Measurements from ENCODE around the gene RLBP1. TPM values are rescaled to one million over a fixed set of nuclear protein-coding genes. Genes with fewer than 3 reads are reported as not detected.

RLBP1 gene
- total and polyA plus RNA-seq, 9 of the 15 experiments (the other 6 are each of a cell fraction or from before 2014, with no cell fraction given) = 0.05 TPM; not detected in 8

DNA sequence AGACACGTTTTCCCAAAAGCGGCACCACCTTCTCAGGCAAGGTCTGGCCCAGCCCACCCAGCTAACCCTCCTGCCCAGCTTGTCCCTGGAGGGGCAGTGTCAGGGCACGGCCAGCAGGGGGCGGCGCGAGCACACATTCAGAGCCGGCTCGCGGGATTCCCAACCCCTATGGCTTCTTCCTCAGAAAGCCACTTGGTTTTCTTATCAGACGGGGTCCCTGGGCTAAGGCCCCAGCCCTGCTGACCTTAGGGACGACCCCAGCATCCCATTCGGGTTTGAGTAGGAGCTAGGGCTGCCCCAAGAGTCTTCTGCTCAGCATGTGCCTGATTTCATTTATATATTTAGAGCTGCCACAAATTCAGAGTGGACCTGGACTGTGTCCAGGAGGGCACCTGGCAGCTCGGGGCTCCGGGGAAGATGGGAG, 14.5 kb downstream of the RLBP1 start:
- intact Hi-C loops (cut with micrococcal nuclease) = loop anchor here (1.0 to 5.0 kb wide), 2 partner anchors 36 to 100 kb away; partner anchors contain the start of gene FANCI
- WGBS (ENCODE audit: insufficient coverage, low coverage, missing lambda C conversion rate) = 0% methylated on average over 14 of the region's 14 CpGs
- H3K27me3 ChIP-seq (ENCODE audit: control insufficient read depth in 2 of 2, insufficient read depth in 2 of 2, low read length in 2 of 2) = peaks cover 6 to 15% of the 10 kb centered on the region in 2 experiments; a peak in 4 of 5 replicates
- BruUV-seq (replicated peaks) = no TSS peak
- FAIRE-seq (peak; percentile 85), ATAC-seq (peak; percentile 97), DNase-seq (ENCODE audit: extremely low read depth in 1 of 4, low spot score in 3 of 4) (peak; percentile 84 to 91 (median 90))
- no peaks in the 10 kb centered on the region for H3K36me3 ChIP-seq (ENCODE audit: control insufficient read depth, insufficient read depth, low read length)
- H2AFZ ChIP-seq (ENCODE audit: low read depth, low read length) = peak overlapping the region; percentile 67
- H3K4me2 ChIP-seq (ENCODE audit: insufficient read depth, low read length) = peak overlapping the region; percentile 59
- H3K79me2 ChIP-seq (ENCODE audit: control insufficient read depth, insufficient read depth, low read length) = no peaks in the 10 kb centered on the region
- ChIA-PET CTCF (ENCODE audit: low intra/inter-chr PET ratio) (interaction anchor here (1.2 to 3.2 kb wide), 2 partner anchors 37 to 93 kb away, joined by 8 to 17 read pairs; partner anchors contain the start of gene FANCI), POLR2A (interaction anchor here (0.6 to 1.3 kb wide), 8 partner anchors 9 to 223 kb away, joined by 3 to 4 read pairs (median 3); no protein-coding TSS in a partner anchor)
- no peaks in the 10 kb centered on the region for H4K20me1 ChIP-seq (replicated peaks; ENCODE audit: control insufficient read depth, insufficient read depth, low read length)
- in situ Hi-C loops (cut with MboI) = no loop called here
- H3K4me3 ChIP-seq = no peak overlapping the region
- no peak overlapping the region for H3K9ac ChIP-seq (ENCODE audit: insufficient read depth in 1 of 2, low read depth in 2 of 2, low read length in 2 of 2)
- no peaks in the 10 kb centered on the region for H3K9me3 ChIP-seq (replicated peaks; ENCODE audit: control insufficient read depth, insufficient read depth, low read depth, low read length)
- H3K27ac ChIP-seq (ENCODE audit: extremely low read depth, low read depth, low read length) = no peak overlapping the region
- no peaks in the 10 kb centered on the region for H3K9me1 ChIP-seq (ENCODE audit: control insufficient read depth, insufficient read depth, low read length)
- peaks cover 0 to 10% of the 10 kb centered on the region in 2 experiments; a peak in 2 of 5 replicates for H3K4me1 ChIP-seq (replicated peaks in 1 of 2; ENCODE audit: control insufficient read depth in 2 of 2, insufficient read depth in 2 of 2, low read length in 2 of 2)
- no peak for TF ChIP-seq STAT5A (IDR thresholded peaks at IDR 0.05; ENCODE audit: borderline replicate concordance, low read length)
- peak; percentile 92 for TF ChIP-seq SMC3 (conservative IDR thresholded peaks at IDR 0.05; ENCODE audit: insufficient read depth, low read depth, low read length)
- TF ChIP-seq, protein P1, sequence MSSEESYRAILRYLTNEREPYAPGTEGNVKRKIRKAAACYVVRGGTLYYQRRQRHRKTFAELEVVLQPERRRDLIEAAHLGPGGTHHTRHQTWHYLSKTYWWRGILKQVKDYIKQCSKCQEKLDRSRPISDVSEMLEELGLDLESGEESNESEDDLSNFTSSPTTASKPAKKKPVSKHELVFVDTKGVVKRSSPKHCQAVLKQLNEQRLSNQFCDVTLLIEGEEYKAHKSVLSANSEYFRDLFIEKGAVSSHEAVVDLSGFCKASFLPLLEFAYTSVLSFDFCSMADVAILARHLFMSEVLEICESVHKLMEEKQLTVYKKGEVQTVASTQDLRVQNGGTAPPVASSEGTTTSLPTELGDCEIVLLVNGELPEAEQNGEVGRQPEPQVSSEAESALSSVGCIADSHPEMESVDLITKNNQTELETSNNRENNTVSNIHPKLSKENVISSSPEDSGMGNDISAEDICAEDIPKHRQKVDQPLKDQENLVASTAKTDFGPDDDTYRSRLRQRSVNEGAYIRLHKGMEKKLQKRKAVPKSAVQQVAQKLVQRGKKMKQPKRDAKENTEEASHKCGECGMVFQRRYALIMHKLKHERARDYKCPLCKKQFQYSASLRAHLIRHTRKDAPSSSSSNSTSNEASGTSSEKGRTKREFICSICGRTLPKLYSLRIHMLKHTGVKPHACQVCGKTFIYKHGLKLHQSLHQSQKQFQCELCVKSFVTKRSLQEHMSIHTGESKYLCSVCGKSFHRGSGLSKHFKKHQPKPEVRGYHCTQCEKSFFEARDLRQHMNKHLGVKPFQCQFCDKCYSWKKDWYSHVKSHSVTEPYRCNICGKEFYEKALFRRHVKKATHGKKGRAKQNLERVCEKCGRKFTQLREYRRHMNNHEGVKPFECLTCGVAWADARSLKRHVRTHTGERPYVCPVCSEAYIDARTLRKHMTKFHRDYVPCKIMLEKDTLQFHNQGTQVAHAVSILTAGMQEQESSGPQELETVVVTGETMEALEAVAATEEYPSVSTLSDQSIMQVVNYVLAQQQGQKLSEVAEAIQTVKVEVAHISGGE (CRISPR knock-in tag; IDR thresholded peaks at IDR 0.05) = no peak
- TF ChIP-seq, protein P2, sequence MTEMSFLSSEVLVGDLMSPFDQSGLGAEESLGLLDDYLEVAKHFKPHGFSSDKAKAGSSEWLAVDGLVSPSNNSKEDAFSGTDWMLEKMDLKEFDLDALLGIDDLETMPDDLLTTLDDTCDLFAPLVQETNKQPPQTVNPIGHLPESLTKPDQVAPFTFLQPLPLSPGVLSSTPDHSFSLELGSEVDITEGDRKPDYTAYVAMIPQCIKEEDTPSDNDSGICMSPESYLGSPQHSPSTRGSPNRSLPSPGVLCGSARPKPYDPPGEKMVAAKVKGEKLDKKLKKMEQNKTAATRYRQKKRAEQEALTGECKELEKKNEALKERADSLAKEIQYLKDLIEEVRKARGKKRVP (CRISPR knock-in tag; IDR thresholded peaks at IDR 0.05) = no peak
- TF ChIP-seq, protein P3, sequence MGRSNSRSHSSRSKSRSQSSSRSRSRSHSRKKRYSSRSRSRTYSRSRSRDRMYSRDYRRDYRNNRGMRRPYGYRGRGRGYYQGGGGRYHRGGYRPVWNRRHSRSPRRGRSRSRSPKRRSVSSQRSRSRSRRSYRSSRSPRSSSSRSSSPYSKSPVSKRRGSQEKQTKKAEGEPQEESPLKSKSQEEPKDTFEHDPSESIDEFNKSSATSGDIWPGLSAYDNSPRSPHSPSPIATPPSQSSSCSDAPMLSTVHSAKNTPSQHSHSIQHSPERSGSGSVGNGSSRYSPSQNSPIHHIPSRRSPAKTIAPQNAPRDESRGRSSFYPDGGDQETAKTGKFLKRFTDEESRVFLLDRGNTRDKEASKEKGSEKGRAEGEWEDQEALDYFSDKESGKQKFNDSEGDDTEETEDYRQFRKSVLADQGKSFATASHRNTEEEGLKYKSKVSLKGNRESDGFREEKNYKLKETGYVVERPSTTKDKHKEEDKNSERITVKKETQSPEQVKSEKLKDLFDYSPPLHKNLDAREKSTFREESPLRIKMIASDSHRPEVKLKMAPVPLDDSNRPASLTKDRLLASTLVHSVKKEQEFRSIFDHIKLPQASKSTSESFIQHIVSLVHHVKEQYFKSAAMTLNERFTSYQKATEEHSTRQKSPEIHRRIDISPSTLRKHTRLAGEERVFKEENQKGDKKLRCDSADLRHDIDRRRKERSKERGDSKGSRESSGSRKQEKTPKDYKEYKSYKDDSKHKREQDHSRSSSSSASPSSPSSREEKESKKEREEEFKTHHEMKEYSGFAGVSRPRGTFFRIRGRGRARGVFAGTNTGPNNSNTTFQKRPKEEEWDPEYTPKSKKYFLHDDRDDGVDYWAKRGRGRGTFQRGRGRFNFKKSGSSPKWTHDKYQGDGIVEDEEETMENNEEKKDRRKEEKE (IDR thresholded peaks at IDR 0.05; ENCODE audit: borderline replicate concordance in 1 of 2, control insufficient read depth in 1 of 2, low read depth in 2 of 2, low read length in 1 of 2) = no peak
- TF ChIP-seq TAL1 (IDR thresholded peaks at IDR 0.05) = no peak
- TF ChIP-seq, protein P4, sequence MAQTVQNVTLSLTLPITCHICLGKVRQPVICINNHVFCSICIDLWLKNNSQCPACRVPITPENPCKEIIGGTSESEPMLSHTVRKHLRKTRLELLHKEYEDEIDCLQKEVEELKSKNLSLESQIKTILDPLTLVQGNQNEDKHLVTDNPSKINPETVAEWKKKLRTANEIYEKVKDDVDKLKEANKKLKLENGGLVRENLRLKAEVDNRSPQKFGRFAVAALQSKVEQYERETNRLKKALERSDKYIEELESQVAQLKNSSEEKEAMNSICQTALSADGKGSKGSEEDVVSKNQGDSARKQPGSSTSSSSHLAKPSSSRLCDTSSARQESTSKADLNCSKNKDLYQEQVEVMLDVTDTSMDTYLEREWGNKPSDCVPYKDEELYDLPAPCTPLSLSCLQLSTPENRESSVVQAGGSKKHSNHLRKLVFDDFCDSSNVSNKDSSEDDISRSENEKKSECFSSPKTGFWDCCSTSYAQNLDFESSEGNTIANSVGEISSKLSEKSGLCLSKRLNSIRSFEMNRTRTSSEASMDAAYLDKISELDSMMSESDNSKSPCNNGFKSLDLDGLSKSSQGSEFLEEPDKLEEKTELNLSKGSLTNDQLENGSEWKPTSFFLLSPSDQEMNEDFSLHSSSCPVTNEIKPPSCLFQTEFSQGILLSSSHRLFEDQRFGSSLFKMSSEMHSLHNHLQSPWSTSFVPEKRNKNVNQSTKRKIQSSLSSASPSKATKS (CRISPR knock-in tag; IDR thresholded peaks at IDR 0.05) = no peak
- no peak for TF ChIP-seq FOXM1 (IDR thresholded peaks at IDR 0.05; ENCODE audit: low read depth)
- TF ChIP-seq FOXM1 (CRISPR knock-in tag; IDR thresholded peaks at IDR 0.05; ENCODE audit: low read depth) = no peak
- no peak for TF ChIP-seq ETV6 (IDR thresholded peaks at IDR 0.05; ENCODE audit: borderline replicate concordance in 1 of 2, low read depth in 2 of 2, low read length in 1 of 2)
- TF ChIP-seq ETV6 (CRISPR knock-in tag; IDR thresholded peaks at IDR 0.05; ENCODE audit: borderline replicate concordance) = no peak

All from K562 (cell line).